Measurements from ENCODE around the gene CACNA1A. TPM values are rescaled to one million over a fixed set of nuclear protein-coding genes. Genes with fewer than 3 reads are reported as not detected.

The CACNA1A gene
- total RNA-seq, 1 experiment from 2014 or later, result not detected

DNA sequence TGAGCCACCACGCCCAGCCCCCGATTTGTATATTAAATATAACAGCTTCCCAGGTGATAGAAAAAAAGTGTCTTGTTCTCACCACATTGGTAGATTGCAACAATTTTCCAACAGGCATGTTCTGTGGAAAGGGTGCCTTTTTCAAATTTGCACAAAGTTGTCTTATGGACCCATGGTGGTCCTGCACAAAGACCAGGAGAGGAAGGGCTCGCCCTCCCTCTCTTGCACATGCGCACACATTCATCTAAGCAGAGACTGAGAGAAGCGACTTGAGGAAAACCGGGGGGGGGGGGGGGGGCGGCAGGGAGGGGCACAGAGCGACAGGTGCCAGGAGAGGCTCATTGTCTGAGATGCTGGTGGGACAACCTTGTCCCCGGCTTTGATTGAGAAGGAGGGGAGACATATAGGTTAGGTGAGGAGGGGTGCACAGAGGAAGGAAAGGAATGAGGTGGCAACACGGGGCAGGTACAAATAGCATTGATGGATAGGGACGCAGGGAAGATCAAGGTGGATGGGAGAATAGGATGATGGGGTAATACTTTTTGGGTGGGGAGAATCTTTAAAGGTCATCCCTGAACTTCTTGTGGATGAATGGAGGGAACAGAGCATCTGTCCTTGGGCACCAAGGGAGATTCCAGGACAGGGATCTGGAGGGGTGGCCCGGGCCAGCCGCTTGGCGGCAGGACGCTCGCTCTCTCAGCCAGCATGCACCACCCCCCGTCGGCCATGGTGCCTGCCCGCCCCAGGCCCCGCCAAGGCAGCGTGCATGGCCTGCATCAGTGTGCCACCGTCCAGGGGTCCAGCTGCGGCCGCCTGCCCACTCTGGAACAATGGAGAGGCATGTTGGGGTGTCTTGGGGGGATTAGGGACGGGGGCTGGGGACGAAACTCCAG lies 280.1 kb downstream of the CACNA1A start:
- no peak overlapping the region for H3K27ac ChIP-seq (ENCODE audit: low read length)
- H3K36me3 ChIP-seq (ENCODE audit: insufficient read depth, low read length), result no peaks in the 10 kb centered on the region
- H3K9me2 ChIP-seq (replicated peaks; ENCODE audit: insufficient read depth, low read length), result no peaks in the 10 kb centered on the region
- no peaks in the 10 kb centered on the region for H4K20me1 ChIP-seq (ENCODE audit: insufficient read depth, low read depth, low read length)
- no peaks in the 10 kb centered on the region for H3K9me3 ChIP-seq (ENCODE audit: low read length)
- no peak overlapping the region for H3K9ac ChIP-seq (ENCODE audit: low read length)
- no peaks in the 10 kb centered on the region for H3K27me3 ChIP-seq (ENCODE audit: low read length)
- no peaks in the 10 kb centered on the region for H3K4me1 ChIP-seq (ENCODE audit: low read length)
- H2AFZ ChIP-seq (ENCODE audit: low read length), result no peak overlapping the region
- H3K4me2 ChIP-seq (ENCODE audit: low read depth, low read length, poor library complexity, severe bottlenecking), result no peak overlapping the region
- no peak overlapping the region for H3K4me3 ChIP-seq (ENCODE audit: low read length)
- no peaks in the 10 kb centered on the region for H3K79me2 ChIP-seq (ENCODE audit: low read length)
- no peak for DNase-seq

DNA sequence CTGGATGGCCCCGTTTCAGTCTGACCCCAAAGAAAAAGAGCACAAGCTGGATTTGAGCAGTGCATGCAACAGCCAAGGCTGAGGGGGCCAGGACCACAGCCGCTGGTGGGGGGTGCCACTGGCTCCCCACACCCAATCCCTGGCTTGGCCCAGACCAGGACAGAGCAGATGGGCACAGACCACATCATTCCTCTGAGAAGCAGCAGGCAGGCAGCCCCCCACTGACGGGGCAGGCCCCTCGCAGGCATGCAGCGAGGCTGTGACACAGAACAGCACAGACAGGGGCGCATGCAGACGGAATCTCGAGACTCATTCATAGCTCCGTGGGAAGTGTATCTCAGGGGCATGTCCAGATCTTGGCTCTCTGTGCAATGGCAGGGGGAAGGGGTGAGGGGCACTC lies 281.2 kb downstream of the CACNA1A start:
- no peaks in the 10 kb centered on the region for H3K36me3 ChIP-seq (ENCODE audit: insufficient read depth, low read length)
- no peaks in the 10 kb centered on the region for H3K4me1 ChIP-seq (ENCODE audit: low read length)
- H3K4me2 ChIP-seq (ENCODE audit: low read depth, low read length, poor library complexity, severe bottlenecking), result no peak overlapping the region
- no peaks in the 10 kb centered on the region for H3K9me3 ChIP-seq (ENCODE audit: low read length)
- H2AFZ ChIP-seq (ENCODE audit: low read length), result no peak overlapping the region
- H3K4me3 ChIP-seq (ENCODE audit: low read length), result no peak overlapping the region
- no peak overlapping the region for H3K9ac ChIP-seq (ENCODE audit: low read length)
- no peaks in the 10 kb centered on the region for H3K79me2 ChIP-seq (ENCODE audit: low read length)
- H3K27ac ChIP-seq (ENCODE audit: low read length), result no peak overlapping the region
- no peaks in the 10 kb centered on the region for H4K20me1 ChIP-seq (ENCODE audit: insufficient read depth, low read depth, low read length)
- H3K9me2 ChIP-seq (replicated peaks; ENCODE audit: insufficient read depth, low read length), result no peaks in the 10 kb centered on the region
- no peaks in the 10 kb centered on the region for H3K27me3 ChIP-seq (ENCODE audit: low read length)
- no peak for DNase-seq

DNA sequence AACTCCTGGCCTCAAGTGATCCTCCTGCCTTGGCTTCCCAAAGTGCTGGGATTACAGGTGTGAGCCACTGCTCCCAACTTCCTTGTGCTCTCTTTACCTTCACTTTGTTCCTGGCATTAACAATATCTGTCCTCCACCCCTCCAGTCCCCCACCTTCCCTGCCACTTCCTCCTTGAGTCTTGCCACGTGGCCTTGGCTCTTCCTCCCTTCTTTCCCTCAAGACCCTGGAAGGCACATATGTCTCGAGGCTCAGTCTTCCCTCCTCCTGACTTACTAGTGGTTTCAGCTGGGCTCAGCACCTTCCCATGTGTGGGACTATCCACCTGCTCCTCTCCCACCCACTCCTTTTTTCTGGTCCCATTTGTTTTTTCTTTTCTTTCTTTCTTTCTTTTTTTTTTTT lies 285.4 kb downstream of the CACNA1A start:
- H3K9ac ChIP-seq (ENCODE audit: low read length), result no peak overlapping the region
- no peaks in the 10 kb centered on the region for H3K4me1 ChIP-seq (ENCODE audit: low read length)
- no peak overlapping the region for H3K4me2 ChIP-seq (ENCODE audit: low read depth, low read length, poor library complexity, severe bottlenecking)
- H4K20me1 ChIP-seq (ENCODE audit: insufficient read depth, low read depth, low read length), result no peaks in the 10 kb centered on the region
- no peak overlapping the region for H3K27ac ChIP-seq (ENCODE audit: low read length)
- no peaks in the 10 kb centered on the region for H3K36me3 ChIP-seq (ENCODE audit: insufficient read depth, low read length)
- DNase-seq, result no peak
- H3K9me3 ChIP-seq (ENCODE audit: low read length), result no peaks in the 10 kb centered on the region
- no peaks in the 10 kb centered on the region for H3K79me2 ChIP-seq (ENCODE audit: low read length)
- no peak overlapping the region for H3K4me3 ChIP-seq (ENCODE audit: low read length)
- H3K27me3 ChIP-seq (ENCODE audit: low read length), result no peaks in the 10 kb centered on the region
- H3K9me2 ChIP-seq (replicated peaks; ENCODE audit: insufficient read depth, low read length), result no peaks in the 10 kb centered on the region
- no peak overlapping the region for H2AFZ ChIP-seq (ENCODE audit: low read length)

DNA sequence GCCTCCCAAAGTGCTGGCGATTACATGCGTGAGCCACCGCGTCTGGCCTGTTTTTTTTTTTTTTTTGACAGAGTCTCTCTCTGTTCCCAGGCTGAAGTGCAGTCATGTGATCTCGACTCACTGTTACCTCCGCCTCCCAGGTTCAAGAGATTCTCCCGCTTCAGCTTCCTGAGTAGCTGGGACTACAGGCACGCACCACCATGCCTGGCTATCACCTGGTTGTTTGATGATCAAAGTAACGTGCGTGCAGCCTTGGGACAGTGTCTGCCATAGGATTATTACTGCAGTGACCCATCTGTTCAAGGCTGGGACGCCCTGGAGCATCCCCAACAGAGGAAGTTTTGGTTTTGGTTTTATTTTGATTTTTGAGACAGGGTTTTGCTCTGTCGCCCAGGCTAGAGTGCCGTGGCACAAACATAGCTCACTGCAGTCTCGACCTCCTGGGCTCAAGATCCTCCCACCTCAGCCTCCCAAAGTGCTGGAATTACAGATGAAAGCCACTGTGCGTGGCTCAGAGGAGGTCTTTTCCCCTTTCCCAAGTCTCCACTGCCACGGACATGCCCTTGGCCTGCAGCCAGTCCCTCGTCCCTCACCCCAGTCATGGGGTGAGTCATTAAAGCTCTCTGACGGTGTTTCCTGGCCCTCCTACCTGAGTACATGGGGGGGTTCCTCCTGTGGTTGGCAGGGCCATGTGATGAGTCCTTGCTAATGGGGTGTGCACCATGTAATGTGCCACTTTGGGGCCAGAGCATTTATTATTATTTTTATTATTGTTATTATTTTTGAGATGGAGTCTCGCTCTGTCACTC lies 290.5 kb downstream of the CACNA1A start:
- Histone ChIP-seq H3K4me1 (ENCODE audit: low read length) (peaks cover 4% of the 10 kb centered on the region), H2AFZ (ENCODE audit: low read length) (no peak overlapping the region), H3K9ac (ENCODE audit: low read length) (no peak overlapping the region), H3K4me2 (ENCODE audit: low read depth, low read length, poor library complexity, severe bottlenecking) (no peak overlapping the region), H3K4me3 (ENCODE audit: low read length) (no peak overlapping the region), H4K20me1 (ENCODE audit: insufficient read depth, low read depth, low read length) (no peaks in the 10 kb centered on the region), H3K27me3 (ENCODE audit: low read length) (no peaks in the 10 kb centered on the region), H3K79me2 (ENCODE audit: low read length) (no peaks in the 10 kb centered on the region), H3K9me3 (ENCODE audit: low read length) (no peaks in the 10 kb centered on the region), H3K9me2 (replicated peaks; ENCODE audit: insufficient read depth, low read length) (no peaks in the 10 kb centered on the region), H3K36me3 (ENCODE audit: insufficient read depth, low read length) (no peaks in the 10 kb centered on the region), H3K27ac (ENCODE audit: low read length) (no peak overlapping the region)
- peak; percentile 29 for DNase-seq

DNA sequence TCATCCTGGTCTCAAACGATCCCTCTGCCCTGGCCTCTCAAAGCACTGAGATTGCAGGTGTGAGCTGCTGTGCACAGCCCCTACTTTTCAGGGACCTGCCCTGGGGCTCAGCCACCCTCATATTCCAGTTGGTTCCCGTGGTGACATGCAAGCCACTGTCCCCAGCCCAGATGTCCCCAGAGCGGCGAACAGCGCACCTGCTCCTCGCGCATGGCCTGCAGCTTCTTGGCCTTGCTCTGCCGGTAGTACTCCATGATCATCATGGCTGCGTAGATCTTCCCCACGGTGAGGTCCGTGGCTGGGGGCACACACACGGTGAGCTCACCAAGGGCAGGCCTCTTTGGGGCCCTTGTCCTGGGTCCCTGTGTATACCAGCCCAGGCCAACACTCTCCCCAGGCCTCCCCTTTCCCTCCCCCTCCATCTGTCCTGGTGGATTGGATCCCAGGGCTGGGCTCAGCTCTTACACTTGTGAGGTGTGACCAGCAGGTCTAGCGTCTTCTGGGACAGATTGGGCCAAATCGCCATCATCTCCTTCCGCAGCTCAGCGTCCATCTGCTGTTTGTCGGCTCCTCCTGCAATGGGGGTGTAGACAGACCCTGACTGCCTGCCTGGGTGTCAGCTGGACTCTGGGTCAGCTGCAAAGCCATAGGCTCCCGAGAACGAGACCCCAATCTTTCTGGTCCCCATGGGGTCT lies 292.1 kb downstream of the CACNA1A start:
- Histone ChIP-seq H3K27me3 (ENCODE audit: low read length) (no peaks in the 10 kb centered on the region), H3K27ac (ENCODE audit: low read length) (no peak overlapping the region), H3K4me3 (ENCODE audit: low read length) (no peak overlapping the region), H3K79me2 (ENCODE audit: low read length) (no peaks in the 10 kb centered on the region), H2AFZ (ENCODE audit: low read length) (no peak overlapping the region), H3K36me3 (ENCODE audit: insufficient read depth, low read length) (no peaks in the 10 kb centered on the region), H3K4me2 (ENCODE audit: low read depth, low read length, poor library complexity, severe bottlenecking) (no peak overlapping the region), H3K9me2 (replicated peaks; ENCODE audit: insufficient read depth, low read length) (no peaks in the 10 kb centered on the region), H4K20me1 (ENCODE audit: insufficient read depth, low read depth, low read length) (no peaks in the 10 kb centered on the region), H3K9me3 (ENCODE audit: low read length) (no peaks in the 10 kb centered on the region), H3K9ac (ENCODE audit: low read length) (no peak overlapping the region), H3K4me1 (ENCODE audit: low read length) (peaks cover 12% of the 10 kb centered on the region)
- DNase-seq, result no peak

DNA sequence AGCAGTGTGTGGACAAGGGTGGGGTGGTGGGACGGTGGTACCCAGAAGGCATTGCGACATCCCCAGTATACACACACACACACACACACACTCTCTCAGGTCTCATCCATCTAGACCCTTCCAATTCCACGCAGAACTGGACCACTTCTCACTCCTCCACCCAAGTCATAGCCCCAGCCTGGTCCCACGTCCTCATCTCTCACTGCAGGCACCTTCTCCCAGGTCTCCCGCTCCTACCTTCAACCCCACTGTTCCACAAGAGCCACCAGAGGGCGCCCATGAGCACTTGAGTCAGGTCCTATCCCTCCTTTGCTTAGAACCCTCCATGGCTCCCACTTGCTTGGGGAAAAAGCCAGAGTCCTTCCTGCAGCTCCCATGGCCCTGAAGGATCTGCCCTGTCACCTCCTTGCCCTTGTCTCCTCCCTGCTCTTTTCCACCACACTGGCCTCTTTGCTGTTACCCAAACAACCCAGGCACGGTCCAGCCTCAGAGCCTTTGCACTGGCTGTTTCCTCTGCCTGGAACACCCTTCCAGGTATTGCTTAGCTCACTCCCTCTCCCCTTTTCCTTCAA lies 293.4 kb downstream of the CACNA1A start:
- Histone ChIP-seq H3K4me1 (ENCODE audit: low read length) (peaks cover 16% of the 10 kb centered on the region), H3K9me2 (replicated peaks; ENCODE audit: insufficient read depth, low read length) (no peaks in the 10 kb centered on the region), H3K4me3 (ENCODE audit: low read length) (no peak overlapping the region), H3K9ac (ENCODE audit: low read length) (no peak overlapping the region), H3K79me2 (ENCODE audit: low read length) (no peaks in the 10 kb centered on the region), H3K4me2 (ENCODE audit: low read depth, low read length, poor library complexity, severe bottlenecking) (no peak overlapping the region), H3K27ac (ENCODE audit: low read length) (no peak overlapping the region), H3K27me3 (ENCODE audit: low read length) (no peaks in the 10 kb centered on the region), H3K36me3 (ENCODE audit: insufficient read depth, low read length) (no peaks in the 10 kb centered on the region), H2AFZ (ENCODE audit: low read length) (no peak overlapping the region), H3K9me3 (ENCODE audit: low read length) (no peaks in the 10 kb centered on the region), H4K20me1 (ENCODE audit: insufficient read depth, low read depth, low read length) (no peaks in the 10 kb centered on the region)
- DNase-seq, result peak; percentile 87

DNA sequence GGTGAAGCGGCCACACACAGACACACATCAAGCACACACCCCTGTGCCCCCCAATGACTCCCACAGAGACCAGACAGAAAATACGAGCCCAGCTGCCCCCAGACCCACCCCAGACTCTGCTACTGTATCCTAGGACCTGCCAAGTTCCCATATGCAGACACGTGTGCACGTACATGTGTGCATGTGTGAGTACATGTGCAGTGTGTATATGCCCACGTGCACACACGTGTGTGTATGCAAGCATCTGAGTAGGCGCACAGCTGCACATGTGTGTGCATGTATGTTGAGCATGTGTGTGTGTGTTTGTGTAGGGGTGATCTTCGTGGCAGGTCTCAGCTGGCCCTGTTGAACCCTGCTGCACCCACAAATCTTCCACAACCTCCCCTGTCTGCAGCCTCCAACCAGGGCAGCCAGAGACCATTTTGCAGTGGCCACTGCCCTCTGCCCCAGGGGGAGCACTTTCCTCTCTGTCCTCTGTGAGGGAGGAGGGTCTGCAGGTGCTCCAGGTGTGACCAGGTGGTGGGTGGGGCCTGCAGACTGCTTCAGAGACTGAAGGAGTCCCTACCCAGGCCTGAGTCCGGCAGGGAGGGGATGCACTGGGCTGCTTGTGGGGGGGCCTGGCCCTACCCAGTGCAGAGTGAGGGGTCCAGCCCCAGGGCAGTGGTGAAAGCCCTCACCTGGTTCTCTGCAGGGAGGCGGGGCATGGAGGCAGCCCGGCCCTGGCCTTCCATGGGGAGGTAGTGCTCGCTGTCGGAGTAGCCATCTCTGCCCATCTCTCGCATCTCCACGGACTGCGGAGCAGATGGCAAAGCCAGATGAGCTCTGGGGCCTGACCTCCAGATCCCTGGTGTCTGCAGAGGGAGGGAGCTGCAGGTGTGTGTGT lies 294.6 kb downstream of the CACNA1A start:
- H3K36me3 ChIP-seq (ENCODE audit: insufficient read depth, low read length), result no peaks in the 10 kb centered on the region
- no peaks in the 10 kb centered on the region for H4K20me1 ChIP-seq (ENCODE audit: insufficient read depth, low read depth, low read length)
- DNase-seq, result no peak
- no peak overlapping the region for H3K9ac ChIP-seq (ENCODE audit: low read length)
- H3K9me2 ChIP-seq (replicated peaks; ENCODE audit: insufficient read depth, low read length), result no peaks in the 10 kb centered on the region
- no peak overlapping the region for H3K4me2 ChIP-seq (ENCODE audit: low read depth, low read length, poor library complexity, severe bottlenecking)
- H3K27ac ChIP-seq (ENCODE audit: low read length), result no peak overlapping the region
- peaks cover 16% of the 10 kb centered on the region for H3K4me1 ChIP-seq (ENCODE audit: low read length)
- H3K4me3 ChIP-seq (ENCODE audit: low read length), result no peak overlapping the region
- H3K9me3 ChIP-seq (ENCODE audit: low read length), result no peaks in the 10 kb centered on the region
- no peaks in the 10 kb centered on the region for H3K79me2 ChIP-seq (ENCODE audit: low read length)
- no peaks in the 10 kb centered on the region for H3K27me3 ChIP-seq (ENCODE audit: low read length)
- H2AFZ ChIP-seq (ENCODE audit: low read length), result no peak overlapping the region
